GM10266 (cell line): ENCODE data around the gene PLXNB3.

ENCODE experiments used
- DNase-seq: peaks from one replicate; pipeline ENCODE4 v3.0.0; 2012; ENCODE audit errors: extremely low spot score
- TF ChIP-seq, protein P1 (sequence below): IDR thresholded peaks from 2 replicates; pipeline ENCODE4 v1.5.1; 2012; ENCODE audit warnings: mild to moderate bottlenecking, low read depth; ENCODE audit not compliant: control insufficient read depth, insufficient read depth; ENCODE audit errors: missing control alignments

Gene PLXNB3

DNA sequence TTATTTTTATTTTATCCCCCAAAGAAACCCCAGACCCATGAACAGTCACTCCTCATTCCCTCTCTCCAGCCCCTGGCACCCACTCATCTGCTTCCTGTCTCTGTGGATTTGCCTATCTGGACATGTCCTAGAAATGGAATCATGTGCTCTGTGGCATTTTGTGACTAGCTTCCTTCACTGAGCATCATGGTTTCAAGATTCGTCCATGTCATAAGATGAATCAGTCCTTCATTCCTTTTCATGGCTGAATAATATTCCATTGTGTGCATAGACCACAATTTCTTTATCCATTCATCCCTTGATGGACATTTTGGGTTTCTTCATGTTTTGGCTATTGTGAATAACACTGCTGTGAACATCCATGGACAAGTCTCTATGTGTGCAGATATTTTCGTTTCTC is 29.2 kb upstream of the PLXNB3 start:
- TF ChIP-seq, protein P1, sequence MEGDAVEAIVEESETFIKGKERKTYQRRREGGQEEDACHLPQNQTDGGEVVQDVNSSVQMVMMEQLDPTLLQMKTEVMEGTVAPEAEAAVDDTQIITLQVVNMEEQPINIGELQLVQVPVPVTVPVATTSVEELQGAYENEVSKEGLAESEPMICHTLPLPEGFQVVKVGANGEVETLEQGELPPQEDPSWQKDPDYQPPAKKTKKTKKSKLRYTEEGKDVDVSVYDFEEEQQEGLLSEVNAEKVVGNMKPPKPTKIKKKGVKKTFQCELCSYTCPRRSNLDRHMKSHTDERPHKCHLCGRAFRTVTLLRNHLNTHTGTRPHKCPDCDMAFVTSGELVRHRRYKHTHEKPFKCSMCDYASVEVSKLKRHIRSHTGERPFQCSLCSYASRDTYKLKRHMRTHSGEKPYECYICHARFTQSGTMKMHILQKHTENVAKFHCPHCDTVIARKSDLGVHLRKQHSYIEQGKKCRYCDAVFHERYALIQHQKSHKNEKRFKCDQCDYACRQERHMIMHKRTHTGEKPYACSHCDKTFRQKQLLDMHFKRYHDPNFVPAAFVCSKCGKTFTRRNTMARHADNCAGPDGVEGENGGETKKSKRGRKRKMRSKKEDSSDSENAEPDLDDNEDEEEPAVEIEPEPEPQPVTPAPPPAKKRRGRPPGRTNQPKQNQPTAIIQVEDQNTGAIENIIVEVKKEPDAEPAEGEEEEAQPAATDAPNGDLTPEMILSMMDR: no peak
- no peak for DNase-seq

GRCh38 chrX:153735274-153735673 is 28.8 kb upstream of the PLXNB3 start:
- TF ChIP-seq, protein P1: no peak
- no peak for DNase-seq

- TF ChIP-seq, protein P1: no peak
- DNase-seq: no peak
Measured at GRCh38 chrX:153736071-153736820, 27.8 kb upstream of the PLXNB3 start.

DNA sequence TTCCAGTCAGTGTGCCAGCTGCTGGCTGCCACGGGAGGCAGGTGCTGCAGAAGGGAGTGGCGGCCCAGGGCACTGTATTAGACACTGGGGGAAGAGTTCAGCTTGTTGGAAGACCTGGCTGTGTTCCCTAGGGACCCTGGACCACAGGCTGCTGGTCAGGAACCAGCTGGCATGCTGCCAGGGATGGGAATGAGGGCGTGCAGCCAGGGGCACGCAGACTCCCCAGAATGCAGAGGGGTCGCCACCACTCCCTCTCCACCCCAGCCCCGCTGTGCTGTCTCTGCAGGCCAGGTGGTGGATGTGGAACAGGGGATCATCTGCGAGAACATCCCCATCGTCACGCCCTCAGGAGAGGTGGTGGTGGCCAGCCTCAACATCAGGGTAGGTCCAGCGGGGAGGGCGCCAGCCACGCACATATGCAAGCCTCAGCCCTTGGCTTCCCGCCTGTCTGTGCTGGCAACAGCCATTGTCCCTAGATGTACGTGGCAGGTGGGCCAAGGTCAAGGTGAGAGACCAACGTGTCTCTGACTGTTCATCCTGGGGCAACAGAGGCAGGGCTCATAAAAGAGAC is 27.1 kb upstream of the PLXNB3 start:
- DNase-seq: no peak
- TF ChIP-seq, protein P1: no peak

- DNase-seq: no peak
- TF ChIP-seq, protein P1: no peak
Measured at GRCh38 chrX:153738056-153738605, 25.9 kb upstream of the PLXNB3 start.

DNA sequence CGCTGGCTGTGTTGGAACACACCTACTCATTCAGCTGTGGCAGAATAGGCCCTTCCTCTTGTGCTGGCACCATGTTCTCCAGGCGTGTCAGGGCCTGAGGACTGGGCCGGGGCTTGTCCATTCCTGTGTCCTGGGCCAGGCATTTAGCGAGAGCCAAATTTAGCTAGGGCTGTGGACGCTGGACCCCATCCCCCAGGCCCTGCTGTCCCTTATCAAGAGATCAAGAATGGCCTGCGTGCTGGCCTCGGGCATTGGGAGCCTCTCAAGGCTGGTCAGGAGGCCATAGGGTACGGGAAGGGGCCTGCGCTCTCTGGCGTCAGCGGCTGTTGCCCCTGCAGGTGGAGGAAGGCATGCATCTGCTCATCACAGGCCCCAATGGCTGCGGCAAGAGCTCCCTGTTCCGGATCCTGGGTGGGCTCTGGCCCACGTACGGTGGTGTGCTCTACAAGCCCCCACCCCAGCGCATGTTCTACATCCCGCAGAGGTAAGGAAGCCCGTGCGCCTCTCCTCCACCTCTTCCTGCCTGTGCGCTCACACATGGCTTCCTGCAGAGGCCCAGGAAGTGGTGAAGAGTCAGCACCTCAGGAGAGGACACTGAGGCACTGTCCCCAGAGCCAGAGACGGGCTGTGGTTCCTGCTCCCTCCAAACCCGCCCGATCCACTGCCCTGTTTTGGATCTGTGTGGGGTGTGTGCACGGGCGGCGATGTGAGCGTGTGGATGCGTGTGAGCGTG is 24.1 kb upstream of the PLXNB3 start:
- TF ChIP-seq, protein P1: no peak
- no peak for DNase-seq
